ENCODE measurements around the gene MRPL46.

MRPL46 gene

GRCh38 chr15:88456733-88457132 is 10.5 kb downstream of the MRPL46 start:
- no peak for TF ChIP-seq TAF1 (IDR thresholded peaks at IDR 0.05; ENCODE audit: borderline replicate concordance, insufficient read depth, low read length)

- TF ChIP-seq REST (IDR thresholded peaks at IDR 0.05; ENCODE audit: insufficient read depth in 1 of 2, low read depth in 2 of 2, low read length in 2 of 2) (no peak), FOXP2 (optimal IDR thresholded peaks at IDR 0.05; ENCODE audit: borderline replicate concordance, extremely low read depth, extremely low read length, insufficient read depth) (no peak), SIN3A (IDR thresholded peaks at IDR 0.05; ENCODE audit: borderline replicate concordance, insufficient read depth, low read length) (no peak), TAF1 (IDR thresholded peaks at IDR 0.05; ENCODE audit: borderline replicate concordance, insufficient read depth, low read length) (no peak)
These were observed 12.0 kb downstream of the MRPL46 start for GRCh38 chr15:88454867-88455810.

GRCh38 chr15:88454236-88454635 is 13.0 kb downstream of the MRPL46 start:
- no peak for TF ChIP-seq TAF1 (IDR thresholded peaks at IDR 0.05; ENCODE audit: borderline replicate concordance, insufficient read depth, low read length)

DNA sequence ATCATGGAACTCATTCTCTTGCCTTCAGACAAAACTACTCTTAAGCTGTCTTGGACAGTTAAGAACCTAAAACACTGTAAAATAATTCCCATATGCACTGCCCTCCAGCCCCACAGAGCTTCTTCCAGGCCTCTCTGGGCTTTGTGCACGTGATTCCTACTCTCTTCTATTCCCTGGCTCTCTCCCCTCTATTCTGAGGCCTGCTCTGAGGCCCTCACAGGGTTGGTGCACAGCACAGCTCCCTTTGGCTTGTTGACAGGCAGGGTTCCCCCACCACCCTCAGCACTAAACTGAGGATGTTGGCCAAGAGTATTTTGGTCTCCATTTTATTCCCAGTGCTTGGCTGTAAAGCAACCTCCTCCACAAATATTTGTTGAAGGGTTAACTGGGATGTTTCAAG is 13.5 kb downstream of the MRPL46 start:
- no peak for TF ChIP-seq TAF1 (IDR thresholded peaks at IDR 0.05; ENCODE audit: borderline replicate concordance, insufficient read depth, low read length)
- no peak for TF ChIP-seq REST (IDR thresholded peaks at IDR 0.05; ENCODE audit: insufficient read depth in 1 of 2, low read depth in 2 of 2, low read length in 2 of 2)
- TF ChIP-seq POLR2AphosphoS5 (IDR thresholded peaks at IDR 0.05; ENCODE audit: low read depth, low read length) = no peak
- no peak for TF ChIP-seq FOXP2 (optimal IDR thresholded peaks at IDR 0.05; ENCODE audit: borderline replicate concordance, extremely low read depth, extremely low read length, insufficient read depth)

GRCh38 chr15:88450125-88450798 is 16.9 kb downstream of the MRPL46 start:
- TF ChIP-seq FOXP2 (optimal IDR thresholded peaks at IDR 0.05; ENCODE audit: borderline replicate concordance, extremely low read depth, extremely low read length, insufficient read depth) = no peak
- TF ChIP-seq TAF1 (IDR thresholded peaks at IDR 0.05; ENCODE audit: borderline replicate concordance, insufficient read depth, low read length) = no peak
- TF ChIP-seq POLR2AphosphoS5 (IDR thresholded peaks at IDR 0.05; ENCODE audit: low read depth, low read length) = no peak
- no peak for TF ChIP-seq SIN3A (IDR thresholded peaks at IDR 0.05; ENCODE audit: borderline replicate concordance, insufficient read depth, low read length)
- no peak for TF ChIP-seq REST (IDR thresholded peaks at IDR 0.05; ENCODE audit: insufficient read depth in 1 of 2, low read depth in 2 of 2, low read length in 2 of 2)

- TF ChIP-seq REST (IDR thresholded peaks at IDR 0.05; ENCODE audit: insufficient read depth in 1 of 2, low read depth in 2 of 2, low read length in 2 of 2) = no peak
- no peak for TF ChIP-seq FOXP2 (optimal IDR thresholded peaks at IDR 0.05; ENCODE audit: borderline replicate concordance, extremely low read depth, extremely low read length, insufficient read depth)
- no peak for TF ChIP-seq POLR2AphosphoS5 (IDR thresholded peaks at IDR 0.05; ENCODE audit: low read depth, low read length)
- no peak for TF ChIP-seq TAF1 (IDR thresholded peaks at IDR 0.05; ENCODE audit: borderline replicate concordance, insufficient read depth, low read length)
- no peak for TF ChIP-seq SIN3A (IDR thresholded peaks at IDR 0.05; ENCODE audit: borderline replicate concordance, insufficient read depth, low read length)
These were observed 17.6 kb downstream of the MRPL46 start for GRCh38 chr15:88449581-88449980.

Measured in PFSK-1 (cell line).